Measurements from ENCODE around the gene TSHZ2.

- TF ChIP-seq POLR2AphosphoS5 (IDR thresholded peaks at IDR 0.05; ENCODE audit: low read depth, low read length): no peak
- no peak for TF ChIP-seq REST (IDR thresholded peaks at IDR 0.05; ENCODE audit: insufficient read depth in 1 of 2, low read depth in 2 of 2, low read length in 2 of 2)
- no peak for TF ChIP-seq TAF1 (IDR thresholded peaks at IDR 0.05; ENCODE audit: borderline replicate concordance, insufficient read depth, low read length)
- TF ChIP-seq FOXP2 (optimal IDR thresholded peaks at IDR 0.05; ENCODE audit: borderline replicate concordance, extremely low read depth, extremely low read length, insufficient read depth): no peak
Observed at GRCh38 chr20:52941808-52942207, 30.4 kb upstream of the TSHZ2 start.

Measured in PFSK-1 (cell line).